ENCODE results near the gene SPOCK1.

The SPOCK1 gene

DNA sequence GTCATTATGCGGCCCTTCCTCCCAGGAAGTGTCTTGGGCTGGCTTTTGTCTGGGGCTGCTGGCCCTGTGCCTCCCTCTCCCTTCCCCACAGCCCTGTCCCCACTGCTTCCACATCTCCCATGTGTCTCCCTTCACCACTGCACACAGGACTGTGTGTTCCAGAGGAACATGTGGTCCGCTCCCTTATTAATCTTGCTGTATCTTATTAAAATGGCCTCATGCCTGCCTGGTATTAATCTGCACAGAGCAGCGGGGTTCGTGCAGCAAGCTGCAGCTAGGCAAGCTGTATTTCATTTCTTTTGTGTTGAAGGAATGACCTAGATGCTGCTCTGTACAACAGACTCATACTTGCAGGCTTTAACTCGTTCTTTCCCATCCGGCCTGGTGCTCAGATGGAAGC, 130.5 kb downstream of the SPOCK1 start:
- Histone ChIP-seq H3K36me3 (ENCODE audit: low read depth) (no peaks in the 10 kb centered on the region), H3K4me3 (ENCODE audit: severe bottlenecking) (no peak overlapping the region), H3K4me1 (ENCODE audit: insufficient read depth, poor library complexity, severe bottlenecking) (no peaks in the 10 kb centered on the region), H3K27me3 (ENCODE audit: insufficient read depth, poor library complexity, severe bottlenecking) (no peaks in the 10 kb centered on the region), H3K9me3 (ENCODE audit: severe bottlenecking) (no peaks in the 10 kb centered on the region), H3K27ac (ENCODE audit: poor library complexity, severe bottlenecking) (no peak overlapping the region)
- TF ChIP-seq, protein P1, sequence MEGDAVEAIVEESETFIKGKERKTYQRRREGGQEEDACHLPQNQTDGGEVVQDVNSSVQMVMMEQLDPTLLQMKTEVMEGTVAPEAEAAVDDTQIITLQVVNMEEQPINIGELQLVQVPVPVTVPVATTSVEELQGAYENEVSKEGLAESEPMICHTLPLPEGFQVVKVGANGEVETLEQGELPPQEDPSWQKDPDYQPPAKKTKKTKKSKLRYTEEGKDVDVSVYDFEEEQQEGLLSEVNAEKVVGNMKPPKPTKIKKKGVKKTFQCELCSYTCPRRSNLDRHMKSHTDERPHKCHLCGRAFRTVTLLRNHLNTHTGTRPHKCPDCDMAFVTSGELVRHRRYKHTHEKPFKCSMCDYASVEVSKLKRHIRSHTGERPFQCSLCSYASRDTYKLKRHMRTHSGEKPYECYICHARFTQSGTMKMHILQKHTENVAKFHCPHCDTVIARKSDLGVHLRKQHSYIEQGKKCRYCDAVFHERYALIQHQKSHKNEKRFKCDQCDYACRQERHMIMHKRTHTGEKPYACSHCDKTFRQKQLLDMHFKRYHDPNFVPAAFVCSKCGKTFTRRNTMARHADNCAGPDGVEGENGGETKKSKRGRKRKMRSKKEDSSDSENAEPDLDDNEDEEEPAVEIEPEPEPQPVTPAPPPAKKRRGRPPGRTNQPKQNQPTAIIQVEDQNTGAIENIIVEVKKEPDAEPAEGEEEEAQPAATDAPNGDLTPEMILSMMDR (IDR thresholded peaks at IDR 0.05; ENCODE audit: poor library complexity, severe bottlenecking) = no peak
- ATAC-seq (ENCODE audit: low read depth) = no peak
- DNase-seq (ENCODE audit: low spot score) = no peak

DNA sequence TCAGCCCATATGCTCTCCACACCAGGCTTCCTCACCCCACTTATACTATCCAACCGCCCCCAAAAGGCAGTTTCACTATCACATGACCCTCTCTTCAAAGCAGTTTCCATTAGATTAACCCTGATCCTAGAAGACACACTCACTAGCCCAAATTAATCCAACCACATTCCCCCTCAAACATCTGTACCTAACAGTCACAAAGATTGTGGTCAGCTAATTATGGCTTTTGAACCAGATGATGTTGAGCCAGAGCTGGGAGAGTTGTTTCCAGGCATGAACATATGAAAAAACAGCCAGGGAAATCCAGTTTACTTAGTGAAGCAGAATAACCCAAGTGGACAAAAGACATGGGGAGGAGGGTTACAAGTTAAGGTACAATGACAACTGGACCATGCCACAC, 131.2 kb downstream of the SPOCK1 start:
- H3K4me1 ChIP-seq (ENCODE audit: insufficient read depth, poor library complexity, severe bottlenecking) = no peaks in the 10 kb centered on the region
- no peak overlapping the region for H3K27ac ChIP-seq (ENCODE audit: poor library complexity, severe bottlenecking)
- no peaks in the 10 kb centered on the region for H3K9me3 ChIP-seq (ENCODE audit: severe bottlenecking)
- TF ChIP-seq, protein P1 (IDR thresholded peaks at IDR 0.05; ENCODE audit: poor library complexity, severe bottlenecking) = no peak
- H3K27me3 ChIP-seq (ENCODE audit: insufficient read depth, poor library complexity, severe bottlenecking) = no peaks in the 10 kb centered on the region
- H3K4me3 ChIP-seq (ENCODE audit: severe bottlenecking) = no peak overlapping the region
- DNase-seq (ENCODE audit: low spot score) = no peak
- ATAC-seq (ENCODE audit: low read depth) = no peak
- H3K36me3 ChIP-seq (ENCODE audit: low read depth) = no peaks in the 10 kb centered on the region

DNA sequence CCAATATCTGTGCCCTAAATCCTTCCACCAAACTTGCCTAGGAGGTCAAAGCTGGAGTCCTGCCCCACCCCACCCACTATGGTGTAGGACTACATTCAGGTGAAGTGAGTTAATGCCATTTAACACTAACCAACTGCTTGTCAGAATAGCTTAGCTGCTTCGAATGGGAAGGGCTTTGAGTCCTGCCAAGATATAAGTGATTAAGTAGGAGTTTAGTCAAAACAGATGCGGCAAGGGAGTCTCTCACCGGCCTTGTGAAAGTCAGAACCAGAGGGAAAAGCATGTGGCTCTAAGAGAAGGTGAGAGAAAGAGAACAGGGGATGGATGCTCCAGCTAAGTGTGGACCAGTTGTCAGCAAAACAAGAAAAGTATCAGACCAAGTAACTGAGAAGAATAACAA, 132.6 kb downstream of the SPOCK1 start:
- no peaks in the 10 kb centered on the region for H3K27me3 ChIP-seq (ENCODE audit: insufficient read depth, poor library complexity, severe bottlenecking)
- no peak for DNase-seq (ENCODE audit: low spot score)
- no peak overlapping the region for H3K4me3 ChIP-seq (ENCODE audit: severe bottlenecking)
- TF ChIP-seq, protein P1 (IDR thresholded peaks at IDR 0.05; ENCODE audit: poor library complexity, severe bottlenecking) = no peak
- H3K27ac ChIP-seq (ENCODE audit: poor library complexity, severe bottlenecking) = no peak overlapping the region
- no peaks in the 10 kb centered on the region for H3K4me1 ChIP-seq (ENCODE audit: insufficient read depth, poor library complexity, severe bottlenecking)
- no peaks in the 10 kb centered on the region for H3K9me3 ChIP-seq (ENCODE audit: severe bottlenecking)
- ATAC-seq (ENCODE audit: low read depth) = no peak
- H3K36me3 ChIP-seq (ENCODE audit: low read depth) = no peaks in the 10 kb centered on the region

DNA sequence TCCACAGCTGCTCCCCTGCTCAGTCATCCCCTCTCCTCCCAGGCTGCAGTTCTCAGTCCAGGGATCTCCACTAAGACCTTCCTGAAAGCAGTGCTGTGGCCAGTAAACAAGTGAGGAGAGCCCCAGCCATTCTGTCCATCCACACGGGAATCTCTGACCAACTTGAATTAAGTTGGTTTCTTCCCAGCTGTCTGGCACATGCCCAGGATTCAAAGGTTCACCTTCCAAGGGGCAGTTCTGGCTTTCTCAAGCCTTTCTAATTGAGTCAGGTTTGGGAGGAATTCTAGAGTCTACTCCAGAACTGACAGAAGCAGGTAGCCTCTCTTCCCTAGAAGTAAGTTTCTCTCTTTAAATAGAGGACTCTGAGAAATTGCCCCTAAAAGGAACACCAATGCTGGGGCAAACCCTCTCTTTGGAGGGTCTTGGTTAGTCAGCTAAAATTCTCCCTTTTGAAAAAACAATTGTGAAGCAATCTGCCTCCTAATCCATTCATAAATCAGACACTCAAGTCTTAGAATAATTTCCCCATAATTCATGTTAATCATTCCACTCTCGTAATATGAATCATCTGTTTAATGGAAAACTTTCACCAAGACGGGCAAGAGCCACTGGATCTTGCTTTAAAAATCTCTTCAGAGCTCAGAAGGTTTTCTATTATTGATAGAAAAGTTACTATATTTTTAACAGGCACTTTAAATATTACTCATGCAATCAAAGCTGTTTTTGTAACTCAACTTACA, 133.8 kb downstream of the SPOCK1 start:
- H3K4me3 ChIP-seq (ENCODE audit: severe bottlenecking) = no peak overlapping the region
- ATAC-seq (ENCODE audit: low read depth) (no peak), DNase-seq (ENCODE audit: low spot score) (no peak)
- H3K27me3 ChIP-seq (ENCODE audit: insufficient read depth, poor library complexity, severe bottlenecking) = no peaks in the 10 kb centered on the region
- TF ChIP-seq, protein P1 (IDR thresholded peaks at IDR 0.05; ENCODE audit: poor library complexity, severe bottlenecking) = no peak
- no peaks in the 10 kb centered on the region for H3K36me3 ChIP-seq (ENCODE audit: low read depth)
- no peaks in the 10 kb centered on the region for H3K9me3 ChIP-seq (ENCODE audit: severe bottlenecking)
- H3K4me1 ChIP-seq (ENCODE audit: insufficient read depth, poor library complexity, severe bottlenecking) = no peaks in the 10 kb centered on the region
- H3K27ac ChIP-seq (ENCODE audit: poor library complexity, severe bottlenecking) = no peak overlapping the region

DNA sequence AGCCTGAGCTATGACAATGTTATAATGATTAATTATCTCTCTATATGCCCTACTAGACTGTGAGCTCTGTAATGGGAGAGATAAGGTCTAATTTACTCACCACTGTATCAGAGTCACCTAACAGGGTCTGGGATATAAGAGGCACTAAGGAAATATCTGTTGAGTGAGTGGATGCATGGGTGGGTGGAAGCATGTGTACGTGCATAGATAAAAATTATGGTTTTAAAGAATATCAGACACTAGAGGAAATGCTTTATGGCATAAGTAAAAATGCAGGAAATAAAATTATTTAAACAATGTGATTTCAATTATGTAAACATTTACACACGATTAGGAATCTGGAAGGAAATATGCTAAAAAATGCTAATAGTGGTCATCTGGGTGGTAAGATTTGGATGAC, 137.8 kb downstream of the SPOCK1 start:
- TF ChIP-seq, protein P1 (IDR thresholded peaks at IDR 0.05; ENCODE audit: poor library complexity, severe bottlenecking) = no peak
- no peaks in the 10 kb centered on the region for H3K4me1 ChIP-seq (ENCODE audit: insufficient read depth, poor library complexity, severe bottlenecking)
- DNase-seq (ENCODE audit: low spot score) (no peak), ATAC-seq (ENCODE audit: low read depth) (no peak)
- H3K27ac ChIP-seq (ENCODE audit: poor library complexity, severe bottlenecking) = no peak overlapping the region
- no peaks in the 10 kb centered on the region for H3K9me3 ChIP-seq (ENCODE audit: severe bottlenecking)
- H3K27me3 ChIP-seq (ENCODE audit: insufficient read depth, poor library complexity, severe bottlenecking) = no peaks in the 10 kb centered on the region
- no peak overlapping the region for H3K4me3 ChIP-seq (ENCODE audit: severe bottlenecking)
- H3K36me3 ChIP-seq (ENCODE audit: low read depth) = no peaks in the 10 kb centered on the region
